ENCODE data around the gene GJA4.

GJA4 gene

GRCh38 chr1:34781844-34782391 is 10.9 kb upstream of the GJA4 start:
- TF ChIP-seq CTCF (IDR thresholded peaks at IDR 0.05; ENCODE audit: low read depth, low read length): no peak
- H3K4me3 ChIP-seq (replicated peaks in 1 of 2; ENCODE audit: low read depth in 2 of 2, low read length in 2 of 2): no peak overlapping the region
- no peak for DNase-seq (ENCODE audit: low read depth in 2 of 2)

GRCh38 chr1:34784751-34785221 is 8.0 kb upstream of the GJA4 start:
- no peak for DNase-seq (ENCODE audit: low read depth in 2 of 2)
- no peak overlapping the region for H3K4me3 ChIP-seq (replicated peaks in 1 of 2; ENCODE audit: low read depth in 2 of 2, low read length in 2 of 2)
- no peak for TF ChIP-seq CTCF (IDR thresholded peaks at IDR 0.05; ENCODE audit: low read depth, low read length)

GRCh38 chr1:34785231-34785874 is 7.4 kb upstream of the GJA4 start:
- no peak overlapping the region for H3K4me3 ChIP-seq (replicated peaks in 1 of 2; ENCODE audit: low read depth in 2 of 2, low read length in 2 of 2)
- DNase-seq (ENCODE audit: low read depth in 2 of 2): no peak
- no peak for TF ChIP-seq CTCF (IDR thresholded peaks at IDR 0.05; ENCODE audit: low read depth, low read length)

- no peak overlapping the region for H3K4me3 ChIP-seq (replicated peaks in 1 of 2; ENCODE audit: low read depth in 2 of 2, low read length in 2 of 2)
- TF ChIP-seq CTCF (IDR thresholded peaks at IDR 0.05; ENCODE audit: low read depth, low read length): no peak
- DNase-seq (ENCODE audit: low read depth in 2 of 2): no peak
These were observed 6.8 kb upstream of the GJA4 start for GRCh38 chr1:34785875-34786470.

GRCh38 chr1:34786521-34787325 is 6.1 kb upstream of the GJA4 start:
- H3K4me3 ChIP-seq (replicated peaks in 1 of 2; ENCODE audit: low read depth in 2 of 2, low read length in 2 of 2): no peak overlapping the region
- peak; percentile 82 to 83 for DNase-seq (ENCODE audit: low read depth in 2 of 2)
- peak; percentile 87 for TF ChIP-seq CTCF (IDR thresholded peaks at IDR 0.05; ENCODE audit: low read depth, low read length)

- H3K4me3 ChIP-seq (replicated peaks in 1 of 2; ENCODE audit: low read depth in 2 of 2, low read length in 2 of 2): no peak overlapping the region
- TF ChIP-seq CTCF (IDR thresholded peaks at IDR 0.05; ENCODE audit: low read depth, low read length): peak; percentile 50
- peak; percentile 46 to 59 for DNase-seq (ENCODE audit: low read depth in 2 of 2)
These were observed 5.1 kb upstream of the GJA4 start for GRCh38 chr1:34787461-34788420.
